ENCODE measurements around the gene MRPS31. TPM values are rescaled to one million over a fixed set of nuclear protein-coding genes. Genes with fewer than 3 reads are reported as not detected.

The MRPS31 gene
- total and polyA plus RNA-seq, 2 donors (not counting 3 experiments of a cell fraction or from before 2014, with no cell fraction given): 7.6 to 17.8 TPM

DNA sequence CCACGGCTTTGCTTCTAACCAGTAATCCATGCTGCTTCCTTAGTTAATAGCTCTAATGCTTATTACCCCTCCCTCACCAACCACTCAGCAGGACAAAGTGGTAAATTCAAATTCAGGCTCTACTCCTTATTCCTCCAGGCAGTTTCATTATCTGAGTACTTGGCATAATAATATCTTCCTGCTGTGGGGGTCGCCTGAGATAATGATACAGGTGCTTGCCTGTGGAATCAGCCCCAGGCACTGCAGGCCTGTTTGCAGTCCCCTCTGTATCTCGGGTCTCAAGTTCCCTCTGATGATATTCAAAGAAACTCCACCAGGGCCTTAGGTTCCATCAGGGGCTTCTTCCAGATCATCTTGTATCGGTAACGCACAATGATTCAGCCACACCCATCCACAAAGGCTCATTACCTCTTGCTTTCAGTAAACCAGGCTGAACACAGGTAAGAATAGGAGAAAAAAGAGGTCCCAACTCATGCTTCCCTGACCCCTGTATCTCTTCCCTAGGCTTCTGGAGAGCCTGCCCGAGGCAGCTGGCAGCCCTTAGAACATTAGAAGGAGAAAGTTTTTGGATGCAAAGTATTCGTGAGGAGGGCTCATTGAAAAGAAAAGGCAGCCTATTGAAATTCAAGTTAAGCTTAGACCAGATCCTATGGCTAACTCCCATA lies 90.2 kb downstream of the MRPS31 start:
- no peaks in the 10 kb centered on the region for H3K9me1 ChIP-seq (replicated peaks; ENCODE audit: control insufficient read depth, extremely low read depth, insufficient read depth, low read length)
- H3K9ac ChIP-seq (replicated peaks; ENCODE audit: extremely low read depth, insufficient read depth, low read length): no peak overlapping the region
- dilution Hi-C loops (cut with MboI; ENCODE audit: extremely low pct_ligation_motif_present, low sequenced_read_pairs): no loop called here
- POLR2A ChIA-PET: interaction anchor here (0.6 to 1.3 kb wide), 5 partner anchors 13 to 487 kb away, joined by 3 to 4 read pairs (median 3); no protein-coding TSS in a partner anchor
- DNase-seq (ENCODE audit: low read depth, low spot score) (peak; percentile 22), FAIRE-seq (no peak)
- TF ChIP-seq POLR2A (IDR thresholded peaks at IDR 0.05; ENCODE audit: low read depth, low read length) (no peak), MAX (IDR thresholded peaks at IDR 0.05; ENCODE audit: insufficient read depth, insufficient read length) (no peak), JUN (IDR thresholded peaks at IDR 0.05; ENCODE audit: borderline replicate concordance, insufficient read depth, insufficient read length, low read depth) (no peak), FOS (IDR thresholded peaks at IDR 0.05; ENCODE audit: borderline replicate concordance, insufficient read depth, low read length) (no peak), POLR2AphosphoS5 (IDR thresholded peaks at IDR 0.05; ENCODE audit: insufficient read depth, low read depth, low read length) (no peak), GATA2 (IDR thresholded peaks at IDR 0.05; ENCODE audit: insufficient read depth, insufficient read length, low read depth, low read length) (no peak), MYC (IDR thresholded peaks at IDR 0.05; ENCODE audit: low read depth, low read length) (no peak), EZH2 (IDR thresholded peaks at IDR 0.05; ENCODE audit: borderline replicate concordance, low read depth, low read length, severe bottlenecking) (no peak)
- TF ChIP-seq, protein P1, sequence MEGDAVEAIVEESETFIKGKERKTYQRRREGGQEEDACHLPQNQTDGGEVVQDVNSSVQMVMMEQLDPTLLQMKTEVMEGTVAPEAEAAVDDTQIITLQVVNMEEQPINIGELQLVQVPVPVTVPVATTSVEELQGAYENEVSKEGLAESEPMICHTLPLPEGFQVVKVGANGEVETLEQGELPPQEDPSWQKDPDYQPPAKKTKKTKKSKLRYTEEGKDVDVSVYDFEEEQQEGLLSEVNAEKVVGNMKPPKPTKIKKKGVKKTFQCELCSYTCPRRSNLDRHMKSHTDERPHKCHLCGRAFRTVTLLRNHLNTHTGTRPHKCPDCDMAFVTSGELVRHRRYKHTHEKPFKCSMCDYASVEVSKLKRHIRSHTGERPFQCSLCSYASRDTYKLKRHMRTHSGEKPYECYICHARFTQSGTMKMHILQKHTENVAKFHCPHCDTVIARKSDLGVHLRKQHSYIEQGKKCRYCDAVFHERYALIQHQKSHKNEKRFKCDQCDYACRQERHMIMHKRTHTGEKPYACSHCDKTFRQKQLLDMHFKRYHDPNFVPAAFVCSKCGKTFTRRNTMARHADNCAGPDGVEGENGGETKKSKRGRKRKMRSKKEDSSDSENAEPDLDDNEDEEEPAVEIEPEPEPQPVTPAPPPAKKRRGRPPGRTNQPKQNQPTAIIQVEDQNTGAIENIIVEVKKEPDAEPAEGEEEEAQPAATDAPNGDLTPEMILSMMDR (IDR thresholded peaks at IDR 0.05; ENCODE audit: extremely low read depth in 1 of 2, insufficient read depth in 1 of 2, low read depth in 1 of 2, low read length in 2 of 2): no peak
- TSS peak; percentile 22 for BruUV-seq (replicated peaks)
- no peaks in the 10 kb centered on the region for H3K79me2 ChIP-seq (ENCODE audit: control insufficient read depth, insufficient read depth, low read length)
- CTCF ChIA-PET: interaction anchor here (0.9 to 6.1 kb wide), 10 partner anchors 12 to 995 kb away, joined by 3 to 66 read pairs (median 6); no protein-coding TSS in a partner anchor
- H3K4me2 ChIP-seq (ENCODE audit: insufficient read depth, low read length): peak overlapping the region; percentile 12
- no peaks in the 10 kb centered on the region for H4K20me1 ChIP-seq (replicated peaks; ENCODE audit: control insufficient read depth, extremely low read depth, insufficient read depth, low read length)
- H3K27ac ChIP-seq (ENCODE audit: insufficient read depth, low read depth, low read length): peak overlapping the region; percentile 73
- intact Hi-C loops (cut with micrococcal nuclease): loop anchor here (1.0 to 5.0 kb wide), 14 partner anchors 97 to 903 kb away; no protein-coding TSS in a partner anchor
- no peaks in the 10 kb centered on the region for H3K9me3 ChIP-seq (replicated peaks; ENCODE audit: control insufficient read depth, insufficient read depth, low read length)
- H3K4me3 ChIP-seq (replicated peaks in 1 of 3; ENCODE audit: insufficient read depth in 1 of 3, low read depth in 1 of 3, low read length in 3 of 3): no peak overlapping the region
- no peaks in the 10 kb centered on the region for H3K36me3 ChIP-seq (ENCODE audit: control insufficient read depth in 2 of 2, extremely low read depth in 1 of 2, insufficient read depth in 2 of 2, low read length in 2 of 2)
- H2AFZ ChIP-seq (ENCODE audit: low read depth, low read length): no peak overlapping the region
- H3K4me1 ChIP-seq (ENCODE audit: control insufficient read depth, extremely low read depth, insufficient read depth, low read length): peaks cover 22% of the 10 kb centered on the region
- no peaks in the 10 kb centered on the region for H3K27me3 ChIP-seq (ENCODE audit: control insufficient read depth in 2 of 2, insufficient read depth in 2 of 2, low read length in 2 of 2)

Measured in endothelial cell of umbilical vein (primary cell).